ENCODE results near the gene CDH1.

- TF ChIP-seq MAX (IDR thresholded peaks at IDR 0.05) (no peak), USF1 (IDR thresholded peaks at IDR 0.05) (peak; percentile 50; the same call in 1 of the 2 replicates), EP300 (IDR thresholded peaks at IDR 0.05; ENCODE audit: borderline replicate concordance) (no peak), ZBTB7A (IDR thresholded peaks at IDR 0.05; ENCODE audit: low read depth) (no peak)
Measured at GRCh38 chr16:68844211-68844564, 107.1 kb downstream of the CDH1 start.

Measured in Ishikawa (cell line).